Spleen (tissue), 7 donors: Measurements from ENCODE around the gene CFAP20DC.

Source experiments
- CTCF ChIP-seq, 11 experiments: fragments of 200-600 bp in 7 of 11; fragments of 450-650 bp in 4 of 11; sonication (generic) in 4 of 11; IDR thresholded peaks in 8 of 11; conservative IDR thresholded peaks in 3 of 11; 1 replicate in 7 of 11; 2 replicates in 4 of 11; pipeline versions ENCODE4 v1.4.0 to v1.8.0; 2016 to 2021; ENCODE audit warnings: antibody characterized with exemption in 11 of 11, inconsistent platforms in 4 of 11, mild to moderate bottlenecking in 1 of 11
- POLR2A ChIP-seq, 3 donors: fragments of 450-650 bp; IDR thresholded peaks; one replicate each; pipeline ENCODE4 v1.5.1; 2017; ENCODE audit warnings: antibody characterized with exemption in 3 of 3, mild to moderate bottlenecking in 1 of 3
- donor health status: DM: no; HTN: no; CAD: no; lungs with moderate emphysema.
- donor health status: DM: no; HTN: no; CAD: no.
- donor health status: DM: no; HTN: no; CAD: no.

- no peak for TF ChIP-seq POLR2A (IDR thresholded peaks at IDR 0.05)
- no peak for TF ChIP-seq CTCF (IDR thresholded peaks at IDR 0.05 in 8 of 11, conservative IDR thresholded peaks at IDR 0.05 in 3 of 11)
Observed at GRCh38 chr3:58713715-58714401, 336.0 kb downstream of the CFAP20DC start.
